ENCODE results near the gene SUFU. TPM values are rescaled to one million over a fixed set of nuclear protein-coding genes. Genes with fewer than 3 reads are reported as not detected.

SUFU gene
- total RNA-seq, 1 experiment from 2014 or later: 2.7 TPM

DNA sequence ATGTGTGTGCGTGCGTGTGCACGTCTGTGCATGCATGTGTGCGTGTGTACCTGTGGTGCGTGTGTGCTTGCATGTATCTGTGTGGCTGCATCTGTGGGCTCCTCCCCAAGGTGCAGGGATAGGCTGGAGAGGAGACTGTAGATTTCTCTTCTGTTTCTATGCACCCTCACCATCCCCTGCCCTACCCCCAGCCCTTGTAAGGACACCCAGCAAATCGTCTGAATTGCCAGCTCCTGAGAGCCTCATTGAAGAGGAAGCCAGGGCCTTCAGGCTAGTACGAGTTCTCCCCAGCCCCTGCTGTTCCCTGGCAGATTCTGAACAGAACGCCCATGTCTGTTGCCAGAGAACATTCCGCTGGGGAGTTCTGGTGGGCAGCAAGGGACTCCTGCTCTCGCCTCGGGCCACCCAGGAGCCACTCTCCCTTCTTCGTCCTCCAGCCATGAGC, 123.5 kb downstream of the SUFU start:
- no peaks in the 10 kb centered on the region for H3K9me3 ChIP-seq (ENCODE audit: low read length)
- no peak for DNase-seq
- no peaks in the 10 kb centered on the region for H3F3A ChIP-seq (ENCODE audit: low read length, unreplicated experiment)
- H3K9me2 ChIP-seq (replicated peaks; ENCODE audit: low read length): no peaks in the 10 kb centered on the region
- no peak for ATAC-seq
- intact Hi-C loops (cut with micrococcal nuclease): no loop called here
- ChIA-PET CTCF (interaction anchor here (0.6 kb wide), 1 partner anchor 37 kb away, joined by 3 read pairs; no protein-coding TSS in a partner anchor), POLR2A (ENCODE audit: unreplicated experiment) (no interaction called here)
- no peak overlapping the region for H3K4me3 ChIP-seq (ENCODE audit: low read length)
- H3K36me3 ChIP-seq (ENCODE audit: low read depth, low read length): no peaks in the 10 kb centered on the region
- H3K27me3 ChIP-seq (ENCODE audit: low read length): no peaks in the 10 kb centered on the region
- H3K27ac ChIP-seq (ENCODE audit: low read length): peak overlapping the region; percentile 70
- H3K4me2 ChIP-seq (ENCODE audit: low read length): no peak overlapping the region
- TF ChIP-seq EZH2 (IDR thresholded peaks at IDR 0.05; ENCODE audit: low read length, unreplicated experiment): no peak
- no peak for TF ChIP-seq CTCF (conservative IDR thresholded peaks at IDR 0.05; ENCODE audit: low read depth, low read length)
- TF ChIP-seq EZH2phosphoT487 (IDR thresholded peaks at IDR 0.05; ENCODE audit: borderline replicate concordance, low read length): no peak
- peak overlapping the region; percentile 47 for H3K9ac ChIP-seq (ENCODE audit: low read length)
- no TSS peak for BruUV-seq (replicated peaks)
- no peaks in the 10 kb centered on the region for H4K20me1 ChIP-seq (ENCODE audit: low read length)
- peaks cover 39% of the 10 kb centered on the region for H3K4me1 ChIP-seq (ENCODE audit: insufficient read depth, low read length)
- 0 out of 2 replicates have a peak overlapping the region, but pooled peaks have one; percentile 38 for H2AFZ ChIP-seq (ENCODE audit: low read length)
- no peaks in the 10 kb centered on the region for H3K79me2 ChIP-seq (ENCODE audit: low read length)

DNA sequence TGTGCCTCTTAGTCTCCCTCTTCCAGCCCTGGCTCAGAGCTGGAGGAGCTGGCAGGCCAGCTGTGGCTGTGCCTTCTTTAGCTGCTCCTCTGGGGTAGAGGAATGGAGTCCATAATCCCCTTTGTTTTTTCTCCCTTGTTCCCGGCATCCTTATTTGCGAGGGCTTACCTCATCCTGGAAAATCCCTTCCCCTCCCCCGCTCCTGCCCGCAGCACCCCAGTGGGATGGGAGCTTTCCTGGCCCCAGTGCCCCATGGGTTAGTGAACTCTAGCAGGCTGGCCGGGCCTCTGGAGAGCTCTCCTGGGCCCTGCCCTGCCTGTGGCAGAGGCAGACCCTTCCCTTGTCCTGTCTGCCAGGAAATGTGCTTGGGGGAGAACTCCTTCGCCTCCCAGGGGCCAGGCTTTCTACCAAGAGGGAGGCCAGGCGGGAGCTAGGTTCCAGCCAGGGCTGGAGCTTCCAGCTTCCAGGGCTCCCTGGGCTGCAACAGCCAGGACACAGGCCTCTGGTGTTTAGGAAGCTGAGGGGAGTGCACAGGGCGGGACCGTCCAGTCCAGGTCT, 124.0 kb downstream of the SUFU start:
- ChIA-PET POLR2A (ENCODE audit: unreplicated experiment) (interaction anchor here (0.6 kb wide), 1 partner anchor 60 kb away, joined by 7 read pairs; no protein-coding TSS in a partner anchor), CTCF (interaction anchor here (0.6 kb wide), 1 partner anchor 37 kb away, joined by 3 read pairs; no protein-coding TSS in a partner anchor)
- H3K4me3 ChIP-seq (ENCODE audit: low read length): no peak overlapping the region
- BruUV-seq (replicated peaks): no TSS peak
- DNase-seq (peak; percentile 25), ATAC-seq (peak; percentile 20)
- H3K27ac ChIP-seq (ENCODE audit: low read length): peak overlapping the region; percentile 70
- intact Hi-C loops (cut with micrococcal nuclease): no loop called here
- H3F3A ChIP-seq (ENCODE audit: low read length, unreplicated experiment): no peaks in the 10 kb centered on the region
- H3K27me3 ChIP-seq (ENCODE audit: low read length): no peaks in the 10 kb centered on the region
- no peaks in the 10 kb centered on the region for H3K9me2 ChIP-seq (replicated peaks; ENCODE audit: low read length)
- no peaks in the 10 kb centered on the region for H3K9me3 ChIP-seq (ENCODE audit: low read length)
- 0 out of 2 replicates have a peak overlapping the region, but pooled peaks have one; percentile 38 for H2AFZ ChIP-seq (ENCODE audit: low read length)
- H4K20me1 ChIP-seq (ENCODE audit: low read length): no peaks in the 10 kb centered on the region
- H3K4me1 ChIP-seq (ENCODE audit: insufficient read depth, low read length): peaks cover 44% of the 10 kb centered on the region
- H3K79me2 ChIP-seq (ENCODE audit: low read length): no peaks in the 10 kb centered on the region
- TF ChIP-seq EZH2 (IDR thresholded peaks at IDR 0.05; ENCODE audit: low read length, unreplicated experiment) (no peak), CTCF (conservative IDR thresholded peaks at IDR 0.05; ENCODE audit: low read depth, low read length) (no peak), EZH2phosphoT487 (IDR thresholded peaks at IDR 0.05; ENCODE audit: borderline replicate concordance, low read length) (no peak)
- peak overlapping the region; percentile 36; the same call in 1 of the 2 replicates for H3K4me2 ChIP-seq (ENCODE audit: low read length)
- H3K36me3 ChIP-seq (ENCODE audit: low read depth, low read length): no peaks in the 10 kb centered on the region
- H3K9ac ChIP-seq (ENCODE audit: low read length): peak overlapping the region; percentile 47

DNA sequence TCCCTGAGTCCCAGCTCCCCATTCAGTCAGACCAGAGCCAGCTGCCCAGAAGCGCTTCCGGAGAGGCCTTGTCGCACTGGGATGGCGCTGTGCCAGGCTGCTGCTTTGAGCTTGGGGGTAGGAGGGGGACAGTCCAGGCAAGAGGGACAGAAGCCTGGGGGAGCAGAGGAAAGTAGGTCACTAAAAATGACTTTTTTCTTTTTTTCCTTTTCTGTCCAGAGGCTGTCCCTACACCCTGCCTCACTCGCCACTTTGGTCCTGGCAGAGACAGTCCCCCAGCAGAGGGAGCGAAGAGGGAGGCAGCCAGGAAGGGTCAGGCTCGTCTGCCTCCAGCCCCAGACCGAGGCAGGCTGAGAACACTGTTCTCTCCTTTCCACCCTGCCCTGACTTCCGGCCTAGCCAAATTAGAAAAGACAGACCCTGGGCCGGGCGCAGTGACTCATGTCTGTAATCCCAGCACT, 124.7 kb downstream of the SUFU start:
- H3K9me2 ChIP-seq (replicated peaks; ENCODE audit: low read length): no peaks in the 10 kb centered on the region
- ATAC-seq: peak; percentile 8; the same call in 1 of the 2 replicates
- no peak overlapping the region for H3K4me3 ChIP-seq (ENCODE audit: low read length)
- DNase-seq: peak; percentile 40
- peaks cover 51% of the 10 kb centered on the region for H3K4me1 ChIP-seq (ENCODE audit: insufficient read depth, low read length)
- no peaks in the 10 kb centered on the region for H3K36me3 ChIP-seq (ENCODE audit: low read depth, low read length)
- no peaks in the 10 kb centered on the region for H3K9me3 ChIP-seq (ENCODE audit: low read length)
- intact Hi-C loops (cut with micrococcal nuclease): no loop called here
- no peaks in the 10 kb centered on the region for H3K27me3 ChIP-seq (ENCODE audit: low read length)
- peak overlapping the region; percentile 36; the same call in 1 of the 2 replicates for H3K4me2 ChIP-seq (ENCODE audit: low read length)
- H3K27ac ChIP-seq (ENCODE audit: low read length): peak overlapping the region; percentile 70
- ChIA-PET CTCF (no interaction called here), POLR2A (ENCODE audit: unreplicated experiment) (interaction anchor here (0.6 kb wide), 1 partner anchor 60 kb away, joined by 7 read pairs; no protein-coding TSS in a partner anchor)
- TF ChIP-seq EZH2 (IDR thresholded peaks at IDR 0.05; ENCODE audit: low read length, unreplicated experiment) (no peak), EZH2phosphoT487 (IDR thresholded peaks at IDR 0.05; ENCODE audit: borderline replicate concordance, low read length) (no peak), CTCF (conservative IDR thresholded peaks at IDR 0.05; ENCODE audit: low read depth, low read length) (no peak)
- no TSS peak for BruUV-seq (replicated peaks)
- no peaks in the 10 kb centered on the region for H4K20me1 ChIP-seq (ENCODE audit: low read length)
- H3K79me2 ChIP-seq (ENCODE audit: low read length): no peaks in the 10 kb centered on the region
- H3K9ac ChIP-seq (ENCODE audit: low read length): peak overlapping the region; percentile 47
- H2AFZ ChIP-seq (ENCODE audit: low read length): no peak overlapping the region
- no peaks in the 10 kb centered on the region for H3F3A ChIP-seq (ENCODE audit: low read length, unreplicated experiment)
